Vagina (tissue), 2 donors: ENCODE results near the gene CARD9.

Source experiments
- POLR2A ChIP-seq, 2 donors: fragments of 450-650 bp; IDR thresholded peaks; one replicate each; pipeline ENCODE4 v1.6.1; 2017; ENCODE audit warnings: antibody characterized with exemption in 2 of 2, mild to moderate bottlenecking in 2 of 2, moderate library complexity in 2 of 2
- POLR2AphosphoS5 ChIP-seq, 2 donors: sonication (generic); formaldehyde crosslinking; IDR thresholded peaks; one replicate each; pipeline ENCODE4 v1.9.0; 2017; ENCODE audit warnings: antibody characterized with exemption in 2 of 2, mild to moderate bottlenecking in 2 of 2, low read depth in 1 of 2; ENCODE audit not compliant: insufficient read depth in 1 of 2
- TF ChIP-seq, protein P1 (sequence below), 3 experiments: fragments of 450-650 bp in 2 of 3; fragments of 200-600 bp in 1 of 3; sonication (generic) in 1 of 3; IDR thresholded peaks; one replicate each; pipeline ENCODE4 v1.5.1; 2017 to 2019; ENCODE audit warnings: antibody characterized with exemption in 3 of 3, mild to moderate bottlenecking in 2 of 3, moderate library complexity in 2 of 3

DNA sequence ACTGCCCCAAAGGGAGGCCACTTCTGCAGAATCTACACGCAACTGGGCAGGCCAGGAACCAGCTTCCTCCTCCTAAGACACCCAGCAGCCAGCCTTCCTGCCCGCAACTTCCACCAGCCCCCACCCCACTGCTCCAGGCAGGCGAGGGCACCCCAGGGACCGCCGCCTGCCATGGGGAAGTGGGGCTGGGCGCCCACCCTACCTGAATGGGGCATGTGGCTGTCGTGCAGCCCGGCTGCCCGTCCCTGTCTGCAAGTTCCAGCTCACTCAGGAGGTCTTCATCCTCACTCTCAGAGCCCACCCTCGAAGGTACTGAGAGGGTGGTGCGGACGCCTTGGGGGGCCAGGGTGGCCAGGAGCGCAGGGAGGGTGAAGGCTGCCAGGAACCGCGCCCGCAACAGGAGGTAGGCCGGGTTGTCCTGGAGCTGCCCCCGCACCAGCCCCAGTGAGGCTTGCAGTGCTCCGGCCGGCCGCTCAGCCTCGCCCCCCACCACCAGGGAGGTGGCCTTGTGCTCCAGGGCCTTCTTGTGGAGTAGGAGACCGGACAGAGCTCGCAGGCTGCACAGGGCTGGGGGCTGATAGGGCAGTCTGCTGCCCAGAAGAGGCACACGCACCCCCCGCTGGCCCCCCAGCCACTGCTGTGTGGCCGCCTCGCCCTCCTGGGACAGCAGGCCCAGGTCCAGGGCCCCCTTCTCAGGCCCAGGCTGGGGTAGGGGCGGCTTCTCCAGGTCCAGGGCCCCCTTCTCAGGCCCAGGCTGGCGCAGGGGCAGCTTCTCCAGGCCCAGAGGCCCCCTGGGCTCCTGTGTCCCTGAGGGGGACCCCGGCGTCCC is 4.1 kb upstream of the CARD9 start:
- TF ChIP-seq, protein P1, sequence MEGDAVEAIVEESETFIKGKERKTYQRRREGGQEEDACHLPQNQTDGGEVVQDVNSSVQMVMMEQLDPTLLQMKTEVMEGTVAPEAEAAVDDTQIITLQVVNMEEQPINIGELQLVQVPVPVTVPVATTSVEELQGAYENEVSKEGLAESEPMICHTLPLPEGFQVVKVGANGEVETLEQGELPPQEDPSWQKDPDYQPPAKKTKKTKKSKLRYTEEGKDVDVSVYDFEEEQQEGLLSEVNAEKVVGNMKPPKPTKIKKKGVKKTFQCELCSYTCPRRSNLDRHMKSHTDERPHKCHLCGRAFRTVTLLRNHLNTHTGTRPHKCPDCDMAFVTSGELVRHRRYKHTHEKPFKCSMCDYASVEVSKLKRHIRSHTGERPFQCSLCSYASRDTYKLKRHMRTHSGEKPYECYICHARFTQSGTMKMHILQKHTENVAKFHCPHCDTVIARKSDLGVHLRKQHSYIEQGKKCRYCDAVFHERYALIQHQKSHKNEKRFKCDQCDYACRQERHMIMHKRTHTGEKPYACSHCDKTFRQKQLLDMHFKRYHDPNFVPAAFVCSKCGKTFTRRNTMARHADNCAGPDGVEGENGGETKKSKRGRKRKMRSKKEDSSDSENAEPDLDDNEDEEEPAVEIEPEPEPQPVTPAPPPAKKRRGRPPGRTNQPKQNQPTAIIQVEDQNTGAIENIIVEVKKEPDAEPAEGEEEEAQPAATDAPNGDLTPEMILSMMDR (IDR thresholded peaks at IDR 0.05): no peak
- no peak for TF ChIP-seq POLR2AphosphoS5 (IDR thresholded peaks at IDR 0.05; ENCODE audit: insufficient read depth in 1 of 2, low read depth in 1 of 2)
- TF ChIP-seq POLR2A (IDR thresholded peaks at IDR 0.05): no peak
